T1000 (cell line): Measurements from ENCODE around the gene SLC16A11.
"Not testable (repeated sequence)": the region's sequence is repeated elsewhere in the genome, so short reads cannot be mapped to it uniquely, and the experiment has no call there.

Experiments
- DNase-seq: peaks from one replicate; lab custom pipeline; 2025; ENCODE audit warnings: mixed read lengths; lab: John Stamatoyannopoulos, UW

Gene SLC16A11

GRCh38 chr17:7043497-7044198 is at the start of gene SLC16A11:
Gene SLC16A11 (minus strand): TSS chr17:7044092. CDS start chr17:7043513, 579 bp downstream.
- DNase-seq, result no peak

GRCh38 chr17:7091311-7092005 is 47.6 kb upstream of the SLC16A11 start:
- DNase-seq, result not testable (repeated sequence)

DNA sequence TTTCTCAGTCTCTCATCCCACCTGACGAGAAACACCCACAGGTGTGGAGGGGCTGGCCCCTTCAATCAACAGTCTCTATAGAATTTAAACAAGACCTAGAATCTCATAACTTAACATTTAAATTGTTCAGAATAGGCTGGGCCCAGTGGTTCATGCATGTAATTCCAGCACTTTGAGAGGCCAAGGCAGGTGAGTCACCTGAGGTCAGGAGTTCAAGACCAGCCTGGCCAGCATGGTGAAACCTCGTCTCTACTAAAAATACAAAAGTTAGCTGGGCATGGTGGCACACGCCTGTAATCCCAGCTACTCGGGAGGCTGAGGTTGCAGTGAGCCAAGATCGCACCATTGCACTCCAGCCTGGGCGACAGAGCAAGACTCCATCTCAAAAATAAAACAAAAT is 45.7 kb upstream of the SLC16A11 start:
- not testable (repeated sequence) for DNase-seq

DNA sequence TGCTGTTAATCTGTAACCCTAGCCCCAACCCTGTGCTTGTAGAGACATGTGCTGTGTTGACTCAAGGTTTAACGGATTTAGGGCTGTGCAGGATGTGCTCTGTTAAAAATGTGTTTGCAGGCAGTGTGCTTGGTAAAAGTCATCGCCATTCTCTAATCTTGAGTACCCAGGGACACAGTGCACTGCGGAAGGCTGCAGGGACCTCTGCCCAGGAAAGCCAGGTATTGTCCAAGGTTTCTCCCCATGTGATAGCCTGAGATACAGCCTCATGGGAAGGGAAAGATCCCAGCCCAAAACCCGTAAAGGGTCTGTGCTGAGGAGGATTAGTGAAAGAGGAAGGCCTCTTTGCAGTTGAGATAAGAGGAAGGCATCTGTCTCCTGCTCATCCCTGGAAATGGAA is 44.5 kb upstream of the SLC16A11 start:
- DNase-seq, result not testable (repeated sequence)

DNA sequence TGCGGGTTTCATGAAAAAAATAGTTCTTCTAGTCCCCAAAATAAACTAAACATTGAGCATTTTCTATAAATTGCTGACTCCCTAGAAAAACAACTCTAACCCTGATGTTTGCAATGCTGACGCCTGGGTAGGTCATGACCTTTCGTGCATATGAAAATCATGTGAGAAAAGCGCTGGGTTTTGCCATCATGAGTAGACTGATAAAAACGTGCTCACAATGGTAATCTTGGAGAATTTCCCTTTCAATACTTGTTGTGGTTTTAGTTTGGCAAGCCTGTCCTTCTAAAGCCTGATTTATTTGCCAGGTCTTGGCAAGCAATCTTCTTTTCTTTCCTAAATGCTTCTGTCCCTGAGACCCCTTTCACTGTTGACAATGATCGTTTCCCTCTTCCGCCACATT is 40.2 kb upstream of the SLC16A11 start:
- no peak for DNase-seq

DNA sequence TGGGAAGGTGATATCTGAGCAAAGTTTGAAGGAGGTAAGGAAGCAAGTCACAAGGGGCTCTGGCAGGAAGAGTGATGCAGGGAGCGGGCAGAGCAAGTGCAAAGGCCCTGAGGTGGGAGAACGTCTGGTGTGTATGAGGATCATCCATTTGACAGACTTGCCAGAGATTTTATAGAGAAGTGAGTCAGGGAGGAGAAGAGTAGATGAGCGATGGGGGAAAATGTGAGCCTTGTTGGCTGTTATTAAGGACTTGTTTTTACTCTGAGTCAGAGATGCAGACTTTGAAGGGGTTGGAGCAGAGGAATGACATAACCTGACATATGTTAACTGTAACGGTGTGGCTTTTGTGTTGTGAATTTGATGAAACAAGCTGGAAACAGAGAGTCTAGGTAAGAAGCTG is 39.7 kb upstream of the SLC16A11 start:
- DNase-seq, result no peak

GRCh38 chr17:7081341-7082062 is 37.6 kb upstream of the SLC16A11 start:
- DNase-seq, result no peak

DNA sequence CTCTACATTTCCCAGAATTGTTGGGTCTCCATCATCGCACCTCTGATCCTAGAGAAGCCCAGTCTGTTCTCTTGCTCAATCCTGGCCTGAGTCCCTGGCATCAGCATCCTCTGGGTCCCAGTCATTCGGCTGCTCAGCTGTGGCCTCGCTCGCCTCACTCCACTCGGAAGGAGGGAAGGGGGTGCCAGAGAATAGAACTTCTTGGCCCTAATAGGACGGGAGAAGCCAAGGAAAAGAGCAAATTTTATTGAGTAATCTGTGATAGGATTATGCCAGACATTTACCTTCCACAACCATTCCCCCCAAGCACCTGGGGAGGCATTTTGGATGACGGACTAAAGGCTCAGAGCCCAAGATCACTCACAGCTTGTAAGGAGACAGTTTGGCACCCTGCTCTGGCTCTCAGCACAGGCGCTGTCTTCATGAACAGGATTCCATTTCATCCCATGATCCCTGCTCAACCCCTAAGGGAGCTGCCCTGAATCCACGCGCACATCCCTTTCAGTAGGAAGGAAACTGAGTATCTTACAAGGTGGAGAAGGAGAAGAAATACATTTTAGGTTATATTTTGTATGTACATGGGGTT is 36.7 kb upstream of the SLC16A11 start:
- no peak for DNase-seq

- no peak for DNase-seq
Observed at GRCh38 chr17:7079581-7080455, 35.9 kb upstream of the SLC16A11 start, which contains the start of gene CLEC10A. Gene CLEC10A (minus strand): TSS chr17:7080251. CDS start chr17:7078812, 1,439 bp downstream.

GRCh38 chr17:7078711-7079110 is 34.8 kb upstream of the SLC16A11 start:
- no peak for DNase-seq

DNA sequence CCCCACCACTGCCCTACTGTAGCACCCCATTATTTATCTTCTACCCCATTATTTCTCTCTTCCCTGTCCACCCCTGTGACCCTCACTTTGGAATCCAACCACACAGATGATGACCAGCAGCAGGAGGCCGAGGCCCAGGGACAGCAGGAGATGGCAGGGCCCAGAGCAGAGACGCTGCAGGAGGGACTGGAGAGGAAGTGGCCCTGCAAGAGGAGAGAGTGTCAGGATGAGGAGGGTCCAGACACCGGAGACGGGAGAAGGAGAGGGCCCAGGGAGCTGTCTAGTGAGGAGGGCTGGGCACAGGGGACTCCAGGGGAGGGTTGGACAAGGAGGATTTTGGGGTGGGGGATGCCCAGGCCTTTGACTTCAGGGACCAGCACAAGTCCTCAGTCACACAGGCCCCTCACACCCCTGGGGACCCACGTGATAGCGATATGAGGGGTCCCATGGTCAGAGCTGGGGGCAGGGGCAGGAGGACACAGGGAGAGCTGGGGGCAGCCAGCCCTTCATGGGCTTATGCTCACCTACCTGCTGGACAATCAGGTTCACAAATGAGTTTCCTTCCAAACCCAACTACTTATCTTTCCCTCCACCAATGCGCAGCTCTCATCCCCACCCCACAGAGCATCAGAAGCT is 34.1 kb upstream of the SLC16A11 start:
- no peak for DNase-seq

DNA sequence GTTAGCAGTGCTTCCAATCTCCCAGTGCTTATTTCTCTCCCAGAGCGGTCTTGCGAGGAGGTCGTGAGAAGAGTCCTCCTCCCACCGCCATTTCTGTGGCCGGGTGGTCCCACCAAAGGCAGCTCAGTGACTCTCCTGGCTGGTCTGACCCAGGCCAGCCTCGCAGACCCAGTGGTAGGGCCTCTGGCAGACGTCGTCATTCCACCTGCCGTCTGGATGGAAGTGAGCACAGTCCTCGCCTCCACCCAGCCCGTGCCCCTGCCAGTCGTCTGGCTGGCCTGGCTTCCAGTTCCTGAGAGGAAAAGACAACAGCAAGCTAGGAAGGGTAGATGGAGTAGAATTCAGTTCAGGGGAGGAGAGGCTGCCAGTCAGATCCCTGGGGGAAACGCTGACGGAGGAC is 31.0 kb upstream of the SLC16A11 start:
- no peak for DNase-seq

DNA sequence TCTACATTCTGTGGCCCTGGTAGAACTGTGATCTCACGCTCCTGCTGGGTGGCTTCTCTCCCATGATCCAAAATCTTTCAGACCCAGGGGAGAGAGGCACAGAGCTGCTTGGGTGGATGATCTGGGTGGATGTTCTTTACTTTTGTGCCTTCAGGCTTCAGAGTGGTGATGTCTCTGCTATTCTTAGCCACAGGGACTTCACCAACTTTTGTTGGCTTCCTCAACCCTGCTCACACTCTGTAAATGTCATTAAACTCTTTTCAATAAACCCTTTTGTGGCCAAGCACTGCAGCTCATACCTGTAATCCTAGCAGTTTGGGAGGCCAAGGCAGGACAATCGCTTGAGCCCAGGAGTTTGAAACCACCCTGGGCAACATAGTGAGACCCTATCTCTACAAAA is 28.5 kb upstream of the SLC16A11 start:
- no peak for DNase-seq

DNA sequence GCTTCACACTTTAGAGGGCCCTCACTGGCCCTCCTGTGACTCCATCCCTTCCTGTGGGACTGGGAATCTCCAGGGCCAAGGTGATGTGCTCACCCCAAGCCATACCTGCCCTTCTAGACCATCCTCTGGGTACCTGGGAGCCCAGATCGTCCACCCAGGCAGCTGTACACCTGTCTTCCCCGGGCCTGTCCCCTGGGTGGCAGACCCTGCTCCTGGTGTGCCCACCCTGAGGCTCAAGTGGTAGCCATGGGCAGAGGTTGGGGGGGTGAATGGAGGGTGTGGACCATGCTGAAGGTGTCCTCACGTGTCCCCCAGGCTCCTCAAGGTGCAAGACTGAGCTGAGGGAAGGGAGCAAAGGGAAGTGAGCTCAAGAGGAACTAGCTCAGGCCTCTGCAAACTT is 26.8 kb upstream of the SLC16A11 start:
- DNase-seq, result no peak

GRCh38 chr17:7068268-7068667 is 24.4 kb upstream of the SLC16A11 start:
- DNase-seq, result no peak

GRCh38 chr17:7067198-7067597 is 23.3 kb upstream of the SLC16A11 start:
- no peak for DNase-seq

- DNase-seq, result no peak
Observed at GRCh38 chr17:7064261-7064660, 20.4 kb upstream of the SLC16A11 start.

DNA sequence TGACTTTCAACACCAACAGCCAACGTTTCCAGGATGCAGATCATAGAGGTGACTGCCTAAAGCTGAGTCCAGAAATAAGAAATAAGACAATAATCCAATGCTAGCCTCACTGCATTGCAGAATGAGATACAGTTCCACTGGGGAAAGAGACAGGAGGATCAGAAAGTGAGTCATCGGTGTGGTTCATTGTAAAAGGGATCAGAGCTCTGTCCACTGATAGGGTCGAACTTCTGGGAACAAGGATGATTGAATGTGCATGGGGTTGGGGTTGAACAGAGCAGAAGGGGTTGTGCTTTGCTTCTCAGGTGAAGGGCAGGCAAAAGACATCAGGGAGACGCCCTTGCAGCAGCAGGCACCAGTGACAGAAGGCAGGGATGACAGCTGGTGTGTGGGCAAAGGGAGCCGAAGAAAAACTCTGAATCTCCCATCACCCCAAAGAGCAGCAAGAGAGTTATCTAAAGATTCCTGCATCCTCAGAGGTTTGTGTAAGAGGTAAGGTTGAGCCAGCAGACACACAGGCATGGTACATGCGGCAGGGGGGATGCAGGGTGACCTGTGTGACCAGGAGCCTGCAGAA is 19.7 kb upstream of the SLC16A11 start:
- DNase-seq, result no peak

- peak; percentile 61 for DNase-seq
Observed at GRCh38 chr17:7060165-7060891, 16.4 kb upstream of the SLC16A11 start.
